Nephron (organoid): Measurements from ENCODE around the gene FANK1.
"Not testable (repeated sequence)": the region's sequence is repeated elsewhere in the genome, so short reads cannot be mapped to it uniquely, and the experiment has no call there.

Experiments
- H3K27ac Mint-ChIP-seq, 3 experiments: 2 replicates each; pipeline ENCODE4 v1.8.0; 2020; ENCODE audit warnings: mixed read lengths in 3 of 3, mild to moderate bottlenecking in 2 of 3, moderate library complexity in 1 of 3
- H3K27me3 Mint-ChIP-seq: 2 replicates; pipeline ENCODE4 v1.8.0; 2021; ENCODE audit warnings: low read depth, mild to moderate bottlenecking, moderate library complexity, mixed read lengths
- H3K36me3 Mint-ChIP-seq: 2 replicates; pipeline ENCODE4 v1.8.0; 2020; ENCODE audit warnings: low read depth, mixed read lengths
- H3K4me1 Mint-ChIP-seq: 2 replicates; pipeline ENCODE4 v1.8.0; 2020; ENCODE audit warnings: mixed read lengths
- H3K4me3 Mint-ChIP-seq, 3 experiments: 2 replicates each; pipeline ENCODE4 v1.8.0; 2020; ENCODE audit warnings: mild to moderate bottlenecking in 3 of 3, mixed read lengths in 3 of 3, moderate library complexity in 2 of 3
- H3K9me3 Mint-ChIP-seq: 2 replicates; pipeline ENCODE4 v1.8.0; 2020; ENCODE audit warnings: mixed read lengths
- CTCF ChIP-seq, 3 experiments: fragments of 200-600 bp; sonication (generic); IDR thresholded peaks; one replicate each; pipeline ENCODE4 v1.5.0; 2021; ENCODE audit warnings: antibody characterized with exemption in 3 of 3; ENCODE audit not compliant: unreplicated experiment in 3 of 3

FANK1 gene

GRCh38 chr10:125962200-125962599 is 65.8 kb downstream of the FANK1 start:
- TF ChIP-seq CTCF (IDR thresholded peaks at IDR 0.05; ENCODE audit: unreplicated experiment in 3 of 3): no peak

GRCh38 chr10:125964558-125964957 is 68.2 kb downstream of the FANK1 start:
- Mint-ChIP-seq H3K27ac (no peak overlapping the region), H3K9me3 (peaks cover 16% of the 10 kb centered on the region), H3K27me3 (no peaks in the 10 kb centered on the region), H3K4me3 (no peak overlapping the region), H3K4me1 (no peaks in the 10 kb centered on the region), H3K36me3 (peaks cover 7% of the 10 kb centered on the region)
- TF ChIP-seq CTCF (IDR thresholded peaks at IDR 0.05; ENCODE audit: unreplicated experiment in 3 of 3): no peak

More at GRCh38 chr10:125962200-125962599, 65.8 kb downstream of the FANK1 start:
- Mint-ChIP-seq H3K4me1 (no peaks in the 10 kb centered on the region), H3K9me3 (peaks cover 18% of the 10 kb centered on the region), H3K27me3 (no peaks in the 10 kb centered on the region), H3K36me3 (peaks cover 7% of the 10 kb centered on the region), H3K27ac (no peak overlapping the region), H3K4me3 (no peak overlapping the region)

- H3K27ac Mint-ChIP-seq: no peak overlapping the region
- H3K4me3 Mint-ChIP-seq: no peak overlapping the region
- no peak for TF ChIP-seq CTCF (IDR thresholded peaks at IDR 0.05; ENCODE audit: unreplicated experiment in 3 of 3)
- H3K9me3 Mint-ChIP-seq: peaks cover 11% of the 10 kb centered on the region
- peaks cover 9% of the 10 kb centered on the region for H3K36me3 Mint-ChIP-seq
- no peaks in the 10 kb centered on the region for H3K27me3 Mint-ChIP-seq
- H3K4me1 Mint-ChIP-seq: no peaks in the 10 kb centered on the region
Measured at GRCh38 chr10:125967533-125967932, 71.2 kb downstream of the FANK1 start.

- H3K27me3 Mint-ChIP-seq, H3K36me3 Mint-ChIP-seq, H3K27ac Mint-ChIP-seq, H3K9me3 Mint-ChIP-seq, H3K4me3 Mint-ChIP-seq, H3K4me1 Mint-ChIP-seq: not testable (repeated sequence)
Measured at GRCh38 chr10:125970077-125970630, 73.8 kb downstream of the FANK1 start.

- Mint-ChIP-seq H3K4me3 (no peak overlapping the region), H3K27ac (no peak overlapping the region), H3K9me3 (no peaks in the 10 kb centered on the region), H3K27me3 (peaks cover 4% of the 10 kb centered on the region), H3K36me3 (no peaks in the 10 kb centered on the region), H3K4me1 (peaks cover under 1% of the 10 kb centered on the region)
- TF ChIP-seq CTCF (IDR thresholded peaks at IDR 0.05; ENCODE audit: unreplicated experiment in 3 of 3): no peak
Measured at GRCh38 chr10:125976960-125977605, 80.7 kb downstream of the FANK1 start.

- Mint-ChIP-seq H3K9me3 (no peaks in the 10 kb centered on the region), H3K27ac (no peak overlapping the region), H3K4me1 (peaks cover 26% of the 10 kb centered on the region), H3K4me3 (no peak overlapping the region), H3K27me3 (peaks cover 6% of the 10 kb centered on the region), H3K36me3 (no peaks in the 10 kb centered on the region)
- no peak for TF ChIP-seq CTCF (IDR thresholded peaks at IDR 0.05; ENCODE audit: unreplicated experiment in 3 of 3)
Measured at GRCh38 chr10:125979976-125980375, 83.6 kb downstream of the FANK1 start.
